Pancreas (tissue), 10 donors: ENCODE data around the gene RETREG1. TPM values are rescaled to one million over a fixed set of nuclear protein-coding genes. Genes with fewer than 3 reads are reported as not detected.

Source experiments
- ATAC-seq, 4 donors: fragments of 200-7000 bp; cut with Tn5 transposase; one replicate each; pipeline versions ENCODE4 v1.8.0 to v1.9.1; 2020; ENCODE audit warnings: mild to moderate bottlenecking in 4 of 4, moderate library complexity in 4 of 4
- DNase-seq, 6 donors: peaks; one replicate each; pipeline ENCODE4 v3.0.0-alpha.2; 2020
- FAIRE-seq: peaks from 2 replicates; lab custom pipeline; 2012; peaks lifted over from hg19 to GRCh38; lab: Jason Lieb, UNC
- H3K27ac ChIP-seq, 4 donors: fragments of 200-600 bp; sonication (generic); 1 replicate in 3 of 4; 2 replicates in 1 of 4; pipeline versions ENCODE4 v1.5.0 to v1.8.0; 2020
- H3K27me3 ChIP-seq, 4 donors: fragments of 200-600 bp; one replicate each; pipeline ENCODE4 v1.8.0; 2021
- H3K36me3 ChIP-seq, 3 donors: fragments of 200-600 bp; sonication (generic) in 1 of 3; one replicate each; pipeline versions ENCODE4 v1.5.0 to v1.8.0; 2020 to 2021
- H3K4me1 ChIP-seq, 3 donors: fragments of 200-600 bp; one replicate each; pipeline ENCODE4 v1.8.0; 2021
- H3K4me3 ChIP-seq, 4 donors: fragments of 200-600 bp; sonication (generic) in 2 of 4; one replicate each; pipeline versions ENCODE4 v1.5.0 to v1.8.0; 2020 to 2021
- H3K9me3 ChIP-seq, 4 donors: fragments of 200-600 bp; one replicate each; pipeline ENCODE4 v1.8.0; 2021
- whole genome bisulfite sequencing, 2 donors: extraction: QIAGEN DNeasy Blood & Tissue Kit; methylation state at CpG; one replicate each; pipeline ENCODE4 v1.1.7; 2013; 5-methylcytosine and 5-hydroxymethylcytosine counted together
- intact Hi-C, 3 donors: fragments of 100-400 bp; cut with DNase I; formaldehyde crosslinking; loops; one replicate each; pipeline versions ENCODE4 v1.11.1 to v1.14.2; 2022
- polyA plus RNA-seq, 2 donors: library from polyadenylated mRNA; stranded (reverse); fragments of 200-250 nt; gene quantifications; one replicate each; pipeline ENCODE4 v1.2.3, GENCODE V29; 2013
- total RNA-seq, 6 donors: library from RNA; stranded (reverse); fragmentation: NEBNext Ultra II Directional in 4 of 6; extraction: Animal tissue kit (Norgen Biotek cat#: 25700) in 4 of 6; gene quantifications; one replicate each; pipeline versions ENCODE4 v1.2.1 to v1.2.4, GENCODE V29; 2021 to 2023
- TF ChIP-seq, protein P1 (sequence below), 4 donors: fragments of 200-600 bp; sonication (generic) in 3 of 4; IDR thresholded peaks; one replicate each; pipeline versions ENCODE4 v1.5.0 to v1.8.0; 2021; ENCODE audit warnings: antibody characterized with exemption in 4 of 4
- donor health status: healthy with polysubstance abuse.
- donor health status: DM: no; HTN: no; CAD: no; lungs with moderate emphysema.
- donor health status: DM: no; HTN: no; CAD: no.
- donor health status: control.
- donor health status: control.
- donor health status: Bipolar disorder and iron deficiency.
- donor health status: DM: yes; HTN: yes; CAD: no.
- donor health status: DM: no; HTN: no; CAD: no.
- donor health status: DM: no; HTN: no; CAD: no.
- donor health status: DM: yes; HTN: yes; CAD: no.

Gene RETREG1
- total and polyA plus RNA-seq, 8 donors, result 5.3 to 22.6 (median 15.5) TPM

DNA sequence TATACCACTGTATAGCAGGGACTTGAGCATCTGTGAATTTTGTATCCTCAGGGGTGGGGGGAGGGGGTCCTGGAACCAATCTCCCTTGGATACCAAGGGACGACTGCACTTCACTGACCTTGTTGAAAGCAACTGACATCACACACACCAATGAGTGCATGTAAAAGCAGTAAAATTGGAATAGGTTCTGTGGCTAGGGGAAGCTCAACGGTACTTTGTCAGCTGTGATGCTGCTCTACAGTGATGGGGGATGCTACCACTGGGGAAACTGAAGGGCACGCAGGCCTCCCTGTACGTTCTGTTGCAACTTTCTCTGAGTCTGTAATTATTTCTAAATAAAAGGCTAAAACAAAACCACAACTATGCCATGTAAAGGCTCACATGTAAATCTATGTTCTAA lies 47.0 kb upstream of the RETREG1 start:
- DNase-seq (no peak), FAIRE-seq (no peak), ATAC-seq (no peak)
- WGBS, 2 donors, result 93 to 95% methylated on average over 4 of the region's 4 CpGs
- peaks cover 0 to 11% (median 7%) of the 10 kb centered on the region in 3 donors for H3K36me3 ChIP-seq
- H3K4me1 ChIP-seq, result peaks cover 0 to 22% (median 9%) of the 10 kb centered on the region in 3 donors
- no peaks in the 10 kb centered on the region for H3K27me3 ChIP-seq
- intact Hi-C loops, result no loop called here
- no peak overlapping the region for H3K27ac ChIP-seq
- H3K9me3 ChIP-seq, result no peaks in the 10 kb centered on the region
- H3K4me3 ChIP-seq, result no peak overlapping the region
- TF ChIP-seq, protein P1, sequence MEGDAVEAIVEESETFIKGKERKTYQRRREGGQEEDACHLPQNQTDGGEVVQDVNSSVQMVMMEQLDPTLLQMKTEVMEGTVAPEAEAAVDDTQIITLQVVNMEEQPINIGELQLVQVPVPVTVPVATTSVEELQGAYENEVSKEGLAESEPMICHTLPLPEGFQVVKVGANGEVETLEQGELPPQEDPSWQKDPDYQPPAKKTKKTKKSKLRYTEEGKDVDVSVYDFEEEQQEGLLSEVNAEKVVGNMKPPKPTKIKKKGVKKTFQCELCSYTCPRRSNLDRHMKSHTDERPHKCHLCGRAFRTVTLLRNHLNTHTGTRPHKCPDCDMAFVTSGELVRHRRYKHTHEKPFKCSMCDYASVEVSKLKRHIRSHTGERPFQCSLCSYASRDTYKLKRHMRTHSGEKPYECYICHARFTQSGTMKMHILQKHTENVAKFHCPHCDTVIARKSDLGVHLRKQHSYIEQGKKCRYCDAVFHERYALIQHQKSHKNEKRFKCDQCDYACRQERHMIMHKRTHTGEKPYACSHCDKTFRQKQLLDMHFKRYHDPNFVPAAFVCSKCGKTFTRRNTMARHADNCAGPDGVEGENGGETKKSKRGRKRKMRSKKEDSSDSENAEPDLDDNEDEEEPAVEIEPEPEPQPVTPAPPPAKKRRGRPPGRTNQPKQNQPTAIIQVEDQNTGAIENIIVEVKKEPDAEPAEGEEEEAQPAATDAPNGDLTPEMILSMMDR (IDR thresholded peaks at IDR 0.05), result no peak

DNA sequence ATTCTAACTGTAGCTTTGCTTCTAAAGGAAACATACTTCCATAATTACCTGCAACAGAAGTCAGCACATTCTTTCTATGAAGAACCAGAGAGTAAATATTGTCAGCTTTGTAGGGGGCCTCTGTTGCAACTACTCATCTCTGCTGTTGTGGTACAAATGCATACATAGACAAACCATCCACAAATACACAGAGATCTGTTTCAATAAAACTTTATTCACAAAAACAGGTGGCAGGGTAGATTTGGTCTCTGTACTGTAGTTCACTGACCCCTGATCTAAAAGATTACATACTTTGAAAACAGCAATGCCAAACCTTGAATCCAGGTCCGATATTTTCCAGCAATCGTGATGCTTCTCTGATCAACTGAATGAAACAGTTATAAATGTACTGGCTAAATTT lies 44.9 kb upstream of the RETREG1 start:
- DNase-seq (no peak), ATAC-seq (no peak), FAIRE-seq (no peak)
- Histone ChIP-seq H3K4me1 (peaks cover 0 to 15% (median 9%) of the 10 kb centered on the region in 3 donors), H3K4me3 (no peak overlapping the region), H3K27ac (no peak overlapping the region), H3K9me3 (no peaks in the 10 kb centered on the region), H3K27me3 (no peaks in the 10 kb centered on the region), H3K36me3 (no peaks in the 10 kb centered on the region)
- TF ChIP-seq, protein P1 (IDR thresholded peaks at IDR 0.05), result no peak
- intact Hi-C loops, result no loop called here
- WGBS, 2 donors, result 94 to 100% methylated on average over 2 of the region's 2 CpGs

DNA sequence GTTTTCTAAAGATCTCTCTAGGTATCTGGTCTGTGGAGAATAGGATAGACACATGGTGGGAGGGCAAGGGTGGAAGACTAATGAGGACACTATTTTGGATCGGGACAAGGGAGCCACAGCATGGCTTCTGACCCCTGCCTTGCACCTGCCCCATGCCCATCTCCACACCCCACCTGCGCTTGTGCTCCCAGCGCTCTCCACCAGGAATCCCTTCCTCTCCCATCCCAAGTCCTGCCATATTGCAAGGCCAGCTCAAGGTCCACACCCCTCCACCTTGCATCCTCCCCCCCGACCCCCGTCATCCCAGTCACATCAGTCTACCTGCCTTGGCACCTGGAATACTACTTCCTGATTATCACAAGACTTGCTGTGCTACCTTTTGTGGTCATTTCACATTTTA lies 44.2 kb upstream of the RETREG1 start:
- H3K9me3 ChIP-seq, result no peaks in the 10 kb centered on the region
- no peaks in the 10 kb centered on the region for H3K27me3 ChIP-seq
- peaks cover 0 to 7% (median 7%) of the 10 kb centered on the region in 3 donors for H3K4me1 ChIP-seq
- no peak overlapping the region for H3K27ac ChIP-seq
- FAIRE-seq (no peak), ATAC-seq (no peak), DNase-seq (no peak)
- 74 to 82% methylated on average over 5 of the region's 5 CpGs for WGBS, 2 donors
- TF ChIP-seq, protein P1 (IDR thresholded peaks at IDR 0.05), result no peak
- no peaks in the 10 kb centered on the region for H3K36me3 ChIP-seq
- no peak overlapping the region for H3K4me3 ChIP-seq
- intact Hi-C loops, result no loop called here

DNA sequence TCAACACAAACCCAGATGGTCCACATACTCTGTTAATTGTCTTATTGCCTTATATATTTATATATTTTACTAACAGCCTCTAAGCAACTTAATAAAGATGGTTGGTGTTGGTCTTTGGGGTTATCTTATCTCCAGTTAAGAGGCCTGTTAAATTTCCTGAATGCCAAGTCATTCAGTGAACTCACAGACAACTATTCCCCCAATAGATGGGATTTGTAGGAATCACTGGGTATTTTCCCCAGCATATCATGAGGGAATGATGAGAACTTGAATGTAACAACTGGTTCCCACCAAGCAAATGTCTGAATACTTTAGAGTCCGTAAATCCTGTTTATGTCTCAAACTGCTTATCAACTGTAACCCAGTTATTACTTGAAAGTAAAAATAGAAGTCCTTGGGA lies 42.7 kb upstream of the RETREG1 start:
- H3K27ac ChIP-seq, result no peak overlapping the region
- H3K9me3 ChIP-seq, result no peaks in the 10 kb centered on the region
- no peak for ATAC-seq
- no peaks in the 10 kb centered on the region for H3K27me3 ChIP-seq
- TF ChIP-seq, protein P1 (IDR thresholded peaks at IDR 0.05), result no peak
- intact Hi-C loops, result no loop called here
- 26 to 46% methylated on average over 1 of the region's 1 CpG for WGBS, 2 donors
- no peak overlapping the region for H3K4me3 ChIP-seq
- H3K36me3 ChIP-seq, result no peaks in the 10 kb centered on the region
- FAIRE-seq, result no peak
- no peak for DNase-seq
- H3K4me1 ChIP-seq, result no peaks in the 10 kb centered on the region

DNA sequence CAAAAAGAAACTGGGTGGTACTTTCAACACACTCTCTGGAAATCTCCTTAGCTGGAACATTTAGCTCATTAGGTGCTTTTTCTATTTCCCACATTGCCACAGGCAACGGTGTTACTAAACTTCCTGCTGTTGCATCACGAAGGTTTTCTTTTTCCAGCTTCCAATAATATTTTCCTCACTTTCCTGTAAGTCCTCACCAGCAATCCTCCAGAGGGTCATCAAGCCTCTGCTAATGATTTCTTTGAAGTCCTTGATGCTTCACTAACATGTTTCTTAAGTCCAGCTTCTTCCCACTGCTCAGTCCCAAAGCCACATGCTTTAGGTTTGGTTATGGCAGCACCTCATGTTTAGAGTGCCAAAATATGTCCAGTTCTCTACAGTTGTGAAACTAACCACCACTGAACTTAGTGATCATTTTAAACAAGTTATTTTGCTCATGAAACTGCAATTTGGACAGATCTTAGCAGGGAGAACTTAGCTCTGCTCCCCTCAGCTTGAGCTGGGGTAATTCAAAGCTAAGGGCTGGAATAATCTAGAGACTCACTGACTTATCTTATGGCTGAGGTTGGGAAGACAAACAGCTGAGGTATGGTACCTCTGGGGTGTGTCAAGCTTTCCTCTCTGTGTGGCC lies 39.9 kb upstream of the RETREG1 start:
- WGBS, 2 donors, result 83 to 84% methylated on average over 2 of the region's 2 CpGs
- no peaks in the 10 kb centered on the region for H3K4me1 ChIP-seq
- no peaks in the 10 kb centered on the region for H3K36me3 ChIP-seq
- H3K4me3 ChIP-seq, result no peak overlapping the region
- ATAC-seq (peak in 2 of 4 donors; percentile 43 to 47), FAIRE-seq (no peak), DNase-seq (no peak)
- H3K27me3 ChIP-seq, result no peaks in the 10 kb centered on the region
- TF ChIP-seq, protein P1 (IDR thresholded peaks at IDR 0.05), result no peak
- no peaks in the 10 kb centered on the region for H3K9me3 ChIP-seq
- H3K27ac ChIP-seq, result no peak overlapping the region
- intact Hi-C loops, result no loop called here
